Pons (tissue), 1 donor: ENCODE measurements around the gene RERGL.
"Not testable (repeated sequence)": the region's sequence is repeated elsewhere in the genome, so short reads cannot be mapped to it uniquely, and the experiment has no call there.

Source experiments
- DNase-seq: peaks from one replicate; pipeline ENCODE4 v3.0.0-alpha.2; 2016; ENCODE audit warnings: low spot score

The RERGL gene, protein sequence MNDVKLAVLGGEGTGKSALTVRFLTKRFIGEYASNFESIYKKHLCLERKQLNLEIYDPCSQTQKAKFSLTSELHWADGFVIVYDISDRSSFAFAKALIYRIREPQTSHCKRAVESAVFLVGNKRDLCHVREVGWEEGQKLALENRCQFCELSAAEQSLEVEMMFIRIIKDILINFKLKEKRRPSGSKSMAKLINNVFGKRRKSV

DNA sequence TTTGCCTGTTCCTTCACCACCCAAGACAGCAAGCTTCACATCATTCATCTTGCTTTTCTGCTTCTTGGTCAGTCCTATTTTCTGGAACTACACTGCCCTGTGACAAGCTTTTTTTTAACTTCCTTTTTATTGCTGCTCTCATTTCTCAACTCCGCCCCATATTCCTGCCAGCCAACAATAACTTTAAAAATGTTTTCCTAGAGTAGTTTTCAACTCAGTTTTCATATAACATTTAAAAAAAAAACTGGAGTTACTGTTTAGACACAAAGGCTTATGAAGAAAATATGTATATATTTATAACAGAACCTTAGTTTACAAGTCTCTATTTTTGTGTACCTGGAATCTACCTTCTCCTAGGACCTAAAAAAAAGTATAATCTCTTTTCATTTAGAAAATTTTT lies at the start of gene RERGL:
Gene RERGL, minus strand, starts transcription at position 101 of the 400 bp plus-strand sequence. Its CDS starts 53 bp downstream, at position 48.
- no peak for DNase-seq

DNA sequence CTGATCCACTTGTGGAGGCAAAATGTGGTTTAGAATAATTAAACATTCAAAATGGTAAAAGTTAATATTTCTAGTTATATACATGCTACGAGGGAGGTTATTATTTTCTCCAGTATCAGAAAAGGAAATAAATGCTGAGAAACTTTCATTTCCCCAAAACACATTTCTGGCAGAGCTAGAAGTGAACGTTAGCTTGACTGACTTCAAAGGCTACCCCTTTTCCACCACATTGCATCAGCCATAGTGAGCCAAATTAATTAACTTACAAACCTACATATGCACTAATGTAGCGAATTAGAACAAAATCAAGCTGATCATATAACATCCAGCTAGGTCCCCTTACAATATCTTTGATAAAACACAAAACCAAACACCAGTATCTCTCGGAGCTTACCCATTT lies 49.3 kb upstream of the RERGL start:
- no peak for DNase-seq

DNA sequence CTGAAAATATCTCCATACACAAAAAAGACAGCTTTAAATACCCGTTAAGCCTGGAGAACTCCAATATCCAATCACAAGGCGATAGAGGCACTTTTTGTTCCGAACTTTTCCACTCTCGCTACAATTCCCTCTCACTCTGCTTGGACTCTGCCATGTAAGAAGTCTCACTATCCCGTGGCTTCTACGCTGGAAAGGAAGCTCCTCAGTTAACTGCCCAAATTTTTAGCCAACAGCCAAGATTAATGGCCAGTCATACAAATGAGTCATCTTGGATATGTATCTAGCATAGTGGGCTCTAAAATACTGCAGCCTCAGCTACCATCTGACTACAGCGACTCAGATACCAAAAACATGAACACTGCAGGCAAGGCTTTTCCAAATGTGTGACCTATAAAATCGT lies 45.5 kb upstream of the RERGL start:
- no peak for DNase-seq

DNA sequence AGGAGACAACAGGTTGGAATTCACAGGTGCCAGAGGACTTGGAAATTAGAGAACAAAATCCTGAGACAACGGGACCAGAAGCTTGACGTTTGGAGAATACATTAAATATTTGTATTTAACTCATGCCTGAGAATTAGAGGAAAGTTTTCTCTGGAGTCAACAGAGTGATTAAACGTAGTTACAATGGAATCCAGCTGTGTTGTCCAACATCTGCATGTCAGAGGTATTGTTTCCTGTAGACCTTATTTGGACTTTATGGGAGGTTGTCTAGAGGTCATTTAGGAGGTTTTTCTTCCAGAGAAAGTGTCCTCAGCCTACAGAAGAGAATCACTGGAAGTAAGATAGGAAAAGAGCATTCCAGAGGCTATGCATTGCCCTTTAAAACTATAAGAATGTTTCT lies 45.1 kb upstream of the RERGL start:
- no peak for DNase-seq

DNA sequence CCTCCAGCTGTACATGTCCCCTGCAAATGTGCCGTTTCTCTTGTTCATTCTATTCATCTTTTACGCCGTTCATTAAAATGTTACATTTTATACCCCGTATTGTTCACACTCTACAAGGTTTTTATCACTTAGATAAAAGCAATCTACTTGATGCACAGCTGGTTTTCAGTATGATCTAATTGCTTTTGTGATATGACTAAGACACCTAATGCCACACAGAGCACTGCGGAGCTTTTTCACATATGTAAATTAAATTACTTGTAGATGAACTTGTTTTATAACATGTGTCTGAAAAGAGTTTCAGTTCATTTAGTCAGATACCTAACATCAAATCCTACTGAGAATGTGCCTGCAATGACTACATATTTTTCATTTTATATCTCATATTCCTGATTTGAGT lies 40.9 kb upstream of the RERGL start:
- no peak for DNase-seq

DNA sequence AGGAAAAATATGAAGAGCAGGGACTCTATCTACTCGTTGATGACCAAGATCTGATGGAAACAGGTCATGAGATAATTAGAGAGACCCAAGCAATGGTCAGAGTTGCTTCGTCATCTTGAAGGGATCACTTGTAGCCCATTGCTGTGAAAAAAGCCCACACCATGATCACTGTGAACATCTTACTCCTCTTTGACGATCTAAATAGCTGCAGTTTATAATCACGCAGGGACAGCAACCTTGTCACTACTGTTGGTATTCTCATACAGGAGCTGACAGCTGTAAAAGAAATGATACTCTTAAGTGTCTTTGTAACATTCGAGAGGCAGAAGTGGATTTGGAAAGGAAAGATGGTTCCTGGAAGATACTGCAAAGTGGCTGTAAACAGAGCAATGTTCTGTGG lies 33.7 kb upstream of the RERGL start:
- DNase-seq, result no peak

DNA sequence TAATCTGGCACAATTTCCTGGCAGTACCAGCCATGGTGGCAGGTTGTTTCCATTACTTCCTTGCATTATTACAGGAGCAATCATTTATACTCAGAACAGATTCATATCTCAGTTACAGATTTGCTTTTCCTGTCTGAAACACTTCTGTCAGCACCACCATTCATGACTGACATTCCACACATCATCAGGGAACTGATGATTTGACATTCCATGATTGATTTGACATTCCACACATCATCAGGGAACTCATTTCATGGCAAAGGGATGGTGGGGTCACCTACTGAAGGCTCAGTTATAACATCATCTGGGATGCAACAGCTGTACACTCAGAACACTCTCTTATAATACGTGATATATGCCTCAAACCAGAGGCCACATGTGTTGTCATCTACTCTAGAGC lies 30.9 kb upstream of the RERGL start:
- DNase-seq, result no peak

DNA sequence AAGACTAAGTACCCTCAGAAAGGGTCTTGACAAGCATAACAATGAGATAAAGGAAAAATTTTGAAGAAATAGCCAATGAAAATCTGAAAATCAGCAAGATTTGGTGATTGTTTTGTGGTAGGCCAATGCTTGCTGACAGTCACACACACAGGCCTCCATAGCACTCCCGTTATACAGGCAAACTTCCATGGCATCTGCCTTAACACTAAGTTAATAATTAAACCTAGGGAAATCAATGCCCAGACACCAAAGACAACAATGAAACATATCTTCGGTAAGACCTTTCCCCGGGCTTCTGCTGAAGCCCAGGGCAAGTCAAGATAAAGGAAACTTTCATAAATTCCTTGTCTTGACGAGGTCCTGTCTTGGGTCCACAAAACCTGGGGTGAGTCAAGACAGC lies 18.6 kb upstream of the RERGL start:
- no peak for DNase-seq

DNA sequence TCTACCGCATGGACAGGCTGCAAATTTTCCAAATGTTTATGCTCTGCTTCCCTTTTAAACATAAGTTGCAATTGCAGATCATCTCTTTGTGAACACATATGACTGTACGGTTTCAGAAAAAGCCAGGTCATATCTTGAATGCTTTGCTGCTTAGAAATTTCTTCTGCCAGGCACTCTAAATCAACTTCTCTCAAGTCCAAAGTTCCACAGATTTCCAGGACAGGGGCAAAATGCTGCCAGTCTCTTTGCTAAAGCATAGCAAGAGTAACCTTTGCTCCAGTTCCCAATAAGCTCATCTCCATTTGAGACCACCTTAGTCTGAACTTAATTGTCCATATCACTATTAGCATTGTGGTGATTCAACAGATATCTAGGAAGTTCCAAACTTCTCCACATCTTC lies 13.6 kb upstream of the RERGL start:
- DNase-seq, result no peak

DNA sequence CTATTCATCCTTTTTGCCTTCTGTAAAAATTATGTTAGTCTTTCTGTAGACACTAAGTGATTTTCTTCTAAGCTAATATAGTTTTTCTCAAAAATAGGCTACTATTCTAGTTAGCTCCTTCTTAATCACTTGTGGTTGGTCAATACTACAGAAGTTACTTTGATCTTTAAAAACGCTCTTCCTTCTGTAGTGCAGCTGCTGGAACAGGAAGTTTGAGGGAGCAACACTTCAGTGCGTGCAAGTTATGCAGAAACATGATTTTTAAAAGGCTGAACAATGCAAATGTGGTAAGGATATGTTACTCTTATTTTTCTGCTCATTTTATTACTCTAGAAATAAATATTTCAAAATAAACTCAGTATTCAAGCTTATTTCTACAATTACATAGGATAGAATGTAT lies 11.1 kb upstream of the RERGL start:
- no peak for DNase-seq

DNA sequence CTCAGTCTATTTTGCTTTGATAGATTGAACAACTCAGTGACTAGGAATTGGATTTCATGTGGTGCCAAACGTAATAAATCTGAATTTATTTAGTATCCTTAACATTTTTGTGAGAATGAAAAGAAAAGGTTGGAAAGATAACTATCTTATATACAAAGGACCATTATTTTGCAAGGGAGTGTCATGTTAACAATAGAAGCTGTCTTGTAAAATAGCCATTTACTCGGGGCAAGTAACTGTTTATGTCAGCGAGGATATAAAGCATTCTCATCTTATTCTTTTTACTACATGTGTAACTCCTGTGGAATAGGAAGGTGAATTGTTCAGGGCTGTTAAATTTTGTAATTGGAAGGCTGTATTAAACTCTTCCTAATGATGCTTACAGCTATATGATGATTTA lies 5.9 kb downstream of the RERGL start:
- DNase-seq, result no peak

DNA sequence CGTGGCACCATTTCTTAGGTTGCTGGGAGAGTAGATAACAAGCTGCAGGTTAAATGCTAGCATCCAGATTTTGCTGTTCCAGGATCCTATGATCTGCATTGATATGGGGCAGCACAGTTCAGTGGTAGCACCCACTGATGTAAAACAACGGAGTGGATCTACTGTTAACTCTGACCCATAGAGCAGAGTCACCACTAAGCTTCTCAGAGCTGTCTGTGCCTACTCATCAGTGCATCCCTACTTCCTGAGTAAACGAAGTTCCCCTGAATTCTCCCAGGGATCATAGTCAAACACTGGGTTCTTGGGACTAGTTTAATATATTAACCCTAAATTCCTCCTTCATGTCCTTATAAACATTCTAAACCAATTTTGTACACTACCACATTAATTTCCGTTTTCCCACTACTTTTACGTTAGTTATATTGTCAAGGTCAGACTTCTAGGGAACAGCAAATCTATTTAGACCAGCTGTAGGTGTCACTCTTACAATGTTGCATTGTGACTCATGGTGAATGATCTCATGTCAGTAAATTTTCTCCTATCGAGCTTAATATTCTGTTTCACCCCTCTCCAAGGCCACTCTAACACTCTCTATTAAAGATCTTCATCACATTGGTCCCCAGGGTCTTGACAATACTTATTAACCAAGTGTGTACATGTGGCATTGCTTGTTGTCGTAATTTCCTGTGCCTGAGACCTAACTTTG lies 10.3 kb downstream of the RERGL start:
- DNase-seq, result no peak

DNA sequence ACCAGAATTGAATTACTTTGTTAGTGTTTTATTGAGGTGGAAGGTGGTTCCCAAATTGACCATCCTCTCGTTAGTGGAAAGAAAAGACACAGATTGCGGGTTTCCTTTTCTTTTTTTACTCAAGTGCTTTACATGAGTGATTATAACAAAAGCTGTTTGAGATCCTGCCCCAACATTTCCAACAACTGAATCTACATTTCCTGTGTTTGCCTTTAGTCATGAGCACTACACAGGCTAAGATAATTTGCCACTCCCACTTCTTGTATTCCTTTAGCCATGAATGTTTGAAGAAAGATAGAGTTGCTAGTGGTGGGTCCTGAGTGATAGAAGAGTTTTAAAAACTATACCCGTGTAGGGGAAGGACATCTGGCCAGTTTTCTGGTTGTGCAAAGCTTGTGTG lies 16.0 kb downstream of the RERGL start:
- DNase-seq, result no peak

DNA sequence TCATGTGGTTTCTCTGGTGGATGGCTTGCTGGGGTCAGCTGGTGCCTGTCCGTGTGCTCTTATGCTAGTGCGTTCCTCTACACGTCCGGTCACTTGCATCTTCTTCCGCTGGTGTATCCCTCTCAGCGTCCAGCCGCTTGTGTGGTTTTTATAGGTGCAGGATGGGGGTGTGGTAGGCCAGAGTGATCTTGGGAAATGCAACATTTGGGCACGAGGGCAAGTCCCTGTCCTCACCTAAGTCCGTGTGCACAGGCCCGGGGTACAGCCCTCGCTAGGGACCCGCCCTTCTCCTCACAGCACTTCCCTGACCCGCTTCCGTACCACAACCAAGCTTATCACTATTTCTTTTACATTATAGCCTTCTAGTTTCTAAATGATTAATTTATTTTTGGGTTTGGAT lies 17.3 kb downstream of the RERGL start:
- no peak for DNase-seq

DNA sequence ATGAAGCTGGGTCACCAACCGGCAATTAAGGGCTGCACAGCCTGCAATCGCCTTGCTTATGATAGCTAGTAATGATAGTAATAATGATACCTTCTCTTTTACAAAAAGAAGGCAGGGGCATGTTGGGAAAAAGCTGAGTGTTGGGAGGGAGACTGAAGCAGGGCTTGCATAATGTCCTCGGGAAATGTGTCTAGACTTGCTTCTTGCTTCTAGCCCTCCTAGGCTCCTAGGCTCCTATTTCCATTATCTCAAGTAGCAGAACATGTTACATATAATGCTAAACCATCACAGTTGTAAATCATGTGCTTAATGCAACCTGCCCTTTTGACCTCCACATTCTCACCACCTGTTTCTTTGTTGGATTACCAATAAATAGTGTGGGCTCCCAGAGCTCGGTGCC lies 18.7 kb downstream of the RERGL start:
- DNase-seq, result no peak

DNA sequence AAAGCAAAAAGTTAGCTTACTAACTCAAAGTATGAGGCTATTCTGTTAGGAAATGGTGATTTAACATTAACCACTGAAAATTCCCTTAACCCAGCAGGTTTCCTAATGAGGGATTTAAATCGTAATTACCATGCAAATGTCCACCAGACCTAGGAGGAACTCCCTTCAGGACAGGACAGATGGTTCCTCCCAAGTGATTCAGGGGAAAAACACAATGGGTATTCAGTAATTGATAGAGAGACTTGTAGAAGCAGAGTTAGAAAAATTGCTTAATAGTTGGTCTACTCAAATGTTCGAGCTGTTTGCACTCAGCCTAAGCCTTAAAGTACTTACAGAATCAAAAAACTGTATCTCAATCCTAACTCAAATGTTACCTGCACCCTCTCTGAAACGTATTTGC lies 21.6 kb downstream of the RERGL start:
- DNase-seq, result no peak

DNA sequence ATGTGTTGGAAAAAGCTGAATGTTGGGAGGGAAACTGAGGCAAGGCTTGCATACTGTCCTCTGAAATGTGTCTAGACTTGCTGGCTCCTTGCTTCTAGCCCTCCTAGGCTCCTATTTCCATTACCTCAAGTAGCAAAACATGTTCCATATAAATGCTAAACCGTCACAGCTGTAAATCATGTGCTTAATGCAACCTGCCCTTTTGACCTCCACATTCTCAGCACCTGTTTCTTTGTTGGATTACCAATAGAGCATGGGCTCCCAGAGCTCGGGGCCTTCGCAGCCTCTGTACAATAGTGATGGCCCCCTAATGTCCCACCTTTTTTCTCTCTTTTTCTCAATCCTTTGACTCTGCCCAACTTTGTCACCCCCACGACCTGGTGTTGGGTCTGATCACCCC lies 23.3 kb downstream of the RERGL start:
- DNase-seq, result no peak

DNA sequence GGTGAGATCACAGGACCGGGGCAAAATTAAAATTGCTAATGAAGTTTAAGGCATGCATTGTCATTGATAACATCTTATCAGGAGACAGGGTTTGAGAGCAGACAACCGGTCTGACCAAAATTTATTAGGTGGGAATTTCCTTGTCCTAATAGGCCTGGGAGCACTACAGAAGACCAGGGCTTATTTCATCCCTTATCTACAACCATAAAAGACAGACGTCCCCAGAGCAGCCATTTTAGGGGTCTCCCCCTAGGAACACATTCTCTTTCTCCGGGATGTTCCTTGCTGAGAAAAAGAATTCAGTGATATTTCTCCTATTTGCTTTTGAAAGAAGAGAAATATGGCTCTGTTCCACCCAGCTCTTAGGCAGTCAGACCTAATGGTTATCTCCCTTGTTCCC lies 27.1 kb downstream of the RERGL start:
- DNase-seq, result not testable (repeated sequence)

DNA sequence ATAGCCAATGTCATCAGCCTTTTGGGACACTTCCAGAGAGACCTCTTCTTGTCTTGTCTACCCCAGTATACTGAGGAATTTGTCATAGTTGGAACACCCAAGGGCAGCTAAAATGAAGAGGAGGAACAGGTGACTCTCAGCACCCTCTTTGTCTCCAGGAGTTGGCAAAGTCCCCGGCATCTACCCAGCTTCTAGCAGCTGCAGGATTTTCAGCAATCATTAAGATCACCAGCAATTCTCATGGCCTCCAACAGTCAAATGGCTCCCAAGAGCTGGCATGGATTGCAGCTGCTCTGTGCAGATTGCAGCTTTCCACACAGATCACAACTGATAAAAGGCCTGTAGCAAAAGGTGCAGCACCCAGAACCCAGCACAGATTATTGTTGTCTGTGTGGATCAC lies 32.9 kb downstream of the RERGL start:
- no peak for DNase-seq

DNA sequence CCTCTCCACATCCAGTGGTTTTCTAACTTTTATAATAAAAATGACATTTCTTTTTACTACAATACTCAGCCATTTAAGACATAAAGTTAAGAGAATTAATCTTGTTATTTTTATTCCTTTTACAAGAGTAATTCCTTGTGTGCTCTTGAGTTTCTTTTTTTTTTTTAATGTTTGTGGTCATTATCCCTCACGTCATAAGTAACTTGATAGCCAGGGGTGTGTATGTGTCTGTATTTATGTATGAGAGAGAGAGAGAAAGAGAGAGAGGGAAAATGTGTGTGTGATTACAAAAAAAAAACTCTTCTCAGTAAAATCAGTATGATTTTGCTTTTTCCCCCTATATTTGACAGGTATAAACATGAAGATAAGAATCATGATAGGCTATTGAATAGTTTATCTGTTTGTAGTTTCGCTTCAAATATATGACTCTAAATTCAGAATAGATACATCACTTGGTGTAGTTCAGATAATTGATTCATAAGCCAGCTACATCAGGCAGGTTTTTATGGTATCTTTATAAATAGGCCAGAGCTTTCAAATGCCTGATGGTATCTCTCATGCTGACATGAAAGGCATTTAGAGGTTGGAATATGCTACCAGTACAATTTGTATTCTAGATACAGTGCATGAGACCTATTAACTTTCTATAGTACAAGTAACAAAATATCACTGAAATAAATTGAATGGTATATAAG lies 34.9 kb downstream of the RERGL start:
- no peak for DNase-seq

DNA sequence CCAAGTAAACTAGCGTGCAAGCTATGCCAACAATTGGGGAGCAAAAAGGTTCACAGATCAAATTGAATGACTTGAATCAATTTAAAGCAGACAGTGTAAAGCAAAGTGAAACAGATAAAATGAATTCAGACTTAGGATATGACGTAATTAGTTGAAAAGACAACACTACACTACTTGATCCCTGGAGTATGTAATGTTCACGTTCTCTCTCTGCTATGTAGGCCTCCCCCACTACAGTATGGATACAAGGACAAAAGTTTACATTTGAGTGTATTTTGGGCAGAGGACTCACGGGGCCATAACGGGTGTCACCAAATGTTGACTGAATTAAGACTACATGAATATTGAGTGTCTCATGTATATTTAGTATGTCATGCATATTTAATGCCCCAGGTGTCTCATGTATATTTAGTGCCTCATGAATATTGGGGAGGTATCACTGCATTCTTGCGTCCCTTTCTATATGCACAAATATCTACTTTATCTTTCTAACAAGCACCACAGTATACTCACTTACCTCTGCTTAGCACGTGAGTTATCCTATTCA lies 44.5 kb downstream of the RERGL start:
- no peak for DNase-seq

DNA sequence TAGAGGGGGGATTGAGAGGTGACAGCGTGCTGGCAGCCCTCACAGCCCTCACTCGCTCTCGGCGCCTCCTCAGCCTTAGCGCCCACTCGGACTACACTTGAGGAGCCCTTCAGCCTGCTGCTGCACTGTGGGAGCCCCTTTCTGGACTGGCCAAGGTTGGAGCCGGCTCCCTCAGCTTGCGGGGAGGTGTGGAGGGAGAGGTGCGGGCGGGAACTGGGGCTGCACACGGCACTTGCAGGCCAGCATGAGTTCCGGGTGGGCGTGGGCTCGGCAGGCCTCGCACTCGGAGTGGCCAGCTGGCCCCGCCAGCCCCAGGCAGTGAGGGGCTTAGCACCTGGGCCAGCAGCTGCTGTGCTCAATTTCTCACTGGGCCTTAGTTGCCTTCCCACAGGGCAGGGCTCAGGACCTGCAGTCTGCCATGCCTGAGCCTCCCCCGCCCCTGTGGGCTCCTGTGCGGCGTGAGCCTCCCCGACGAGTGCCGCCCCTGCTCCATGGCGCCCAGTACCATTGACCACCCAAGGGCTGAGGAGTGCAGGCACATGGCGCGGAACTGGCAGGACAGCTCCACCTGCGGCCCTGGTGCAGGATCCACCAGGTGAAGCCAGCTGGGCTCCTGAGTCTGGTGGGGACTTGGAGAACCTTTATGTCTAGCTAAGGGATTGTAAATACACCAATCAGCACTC lies 49.8 kb downstream of the RERGL start:
- DNase-seq, result not testable (repeated sequence)
